HepG2 (cell line): Measurements from ENCODE around the gene TNFSF8. TPM values are rescaled to one million over a fixed set of nuclear protein-coding genes. Genes with fewer than 3 reads are reported as not detected.

Source experiments
- ATAC-seq: fragments of 200-7000 bp; cut with Tn5 transposase; 3 replicates; pipeline ENCODE4 v1.9.1; 2020; ENCODE audit warnings: mild to moderate bottlenecking, moderate library complexity
- BruUV-seq: library from RNA; stranded (reverse); fragments of 400-500 nt; replicated peaks from 2 replicates; lab custom pipeline; 2021; lab: Mats Ljungman, UMichigan
- CTCF ChIA-PET: fragments of 300-600 bp; formaldehyde crosslinking; extraction: SDS; loops from one replicate; lab custom pipeline; 2021; ENCODE audit warnings: low total read pairs, inconsistent platforms, low intra/inter-chr PET ratio; lab: Yijun Ruan, JAX
- POLR2A ChIA-PET: fragments of 350-600 bp; sonication (Branson Sonifier 250); formaldehyde crosslinking; loops from one replicate; lab custom pipeline; 2020; ENCODE audit warnings: antibody characterized with exemption, inconsistent platforms; lab: Yijun Ruan, JAX
- DNase-seq: peaks from one replicate; pipeline ENCODE4 v3.0.0-alpha.2; 2015; ENCODE audit warnings: low spot score
- FAIRE-seq: peaks from 3 replicates; lab custom pipeline; 2011; peaks lifted over from hg19 to GRCh38; lab: Jason Lieb, UNC
- H2AFZ ChIP-seq: one replicate; pipeline ENCODE4 v1.6.1; 2011; ENCODE audit warnings: low read length, inconsistent platforms
- H3K27ac ChIP-seq: fragments of 300-600 bp; 3 replicates; pipeline ENCODE4 v1.8.0; 2011; ENCODE audit warnings: mixed run types, mild to moderate bottlenecking, mixed read lengths, low read length, inconsistent platforms; ENCODE audit not compliant: insufficient read depth; ENCODE audit errors: extremely low read length
- H3K27me3 ChIP-seq, 2 experiments: fragments of 200-600 bp in 1 of 2; 2 replicates in 1 of 2; 3 replicates in 1 of 2; pipeline versions ENCODE4 v1.6.0 to v1.8.0; 2011; ENCODE audit warnings: low read length in 2 of 2, mild to moderate bottlenecking in 2 of 2, moderate library complexity in 2 of 2, inconsistent platforms in 1 of 2; ENCODE audit not compliant: insufficient read depth in 2 of 2, control insufficient read depth in 1 of 2
- H3K36me3 ChIP-seq, 2 experiments: fragments of 200-600 bp in 1 of 2; replicated peaks in 1 of 2; 2 replicates in 1 of 2; 3 replicates in 1 of 2; pipeline versions ENCODE4 v1.5.1 to v1.8.0; 2011; ENCODE audit warnings: low read length in 2 of 2, inconsistent platforms in 1 of 2; ENCODE audit not compliant: insufficient read depth in 2 of 2, control insufficient read depth in 1 of 2
- H3K4me1 ChIP-seq: 2 replicates; pipeline ENCODE4 v1.5.1; 2012; ENCODE audit warnings: low read length, inconsistent platforms; ENCODE audit not compliant: insufficient read depth
- H3K4me2 ChIP-seq: 2 replicates; pipeline ENCODE4 v1.6.0; 2011; ENCODE audit warnings: low read depth, low read length, inconsistent platforms
- H3K4me3 ChIP-seq, 3 experiments: fragments of 200-600 bp in 1 of 3; sonication (generic), shearing (Covaris generic) in 1 of 3; replicated peaks in 1 of 3; 2 replicates each; pipeline ENCODE4 v1.5.1; 2011 to 2016; ENCODE audit warnings: low read length in 3 of 3, inconsistent platforms in 2 of 3, low read depth in 2 of 3, mild to moderate bottlenecking in 2 of 3, control low read depth in 1 of 3, mixed read lengths in 1 of 3; ENCODE audit not compliant: insufficient read depth in 1 of 3
- H3K79me2 ChIP-seq: one replicate; pipeline ENCODE4 v1.6.1; 2011; ENCODE audit warnings: low read length, inconsistent platforms; ENCODE audit not compliant: insufficient read depth
- H3K9ac ChIP-seq: 2 replicates; pipeline ENCODE4 v1.6.0; 2011; ENCODE audit warnings: mild to moderate bottlenecking, low read depth, low read length, inconsistent platforms; ENCODE audit not compliant: insufficient read depth
- H3K9me3 ChIP-seq: 2 replicates; pipeline ENCODE4 v1.5.1; 2012; ENCODE audit warnings: mild to moderate bottlenecking, low read length
- H4K20me1 ChIP-seq: 2 replicates; pipeline ENCODE4 v1.6.0; 2011; ENCODE audit warnings: inconsistent platforms, mild to moderate bottlenecking, low read length, moderate library complexity; ENCODE audit not compliant: insufficient read depth
- FOXM1 ChIP-seq: sonication (generic); formaldehyde crosslinking; IDR thresholded peaks from 2 replicates; pipeline ENCODE4 v1.5.0; 2020; ENCODE audit warnings: missing genetic modification reagents
- GTF3A ChIP-seq: sonication (generic); formaldehyde crosslinking; conservative IDR thresholded peaks from 2 replicates; pipeline ENCODE4 v1.4.0; 2020; ENCODE audit warnings: mild to moderate bottlenecking, missing genetic modification reagents
- MBNL3 ChIP-seq: fragments of 250-450 bp; sonication (Bioruptor Pico); conservative IDR thresholded peaks from 2 replicates; pipeline ENCODE4 v1.8.0; 2022; ENCODE audit warnings: mild to moderate bottlenecking, inconsistent platforms
- ZNF570 ChIP-seq: sonication (generic); formaldehyde crosslinking; IDR thresholded peaks from 2 replicates; pipeline ENCODE4 v1.4.0; 2020; ENCODE audit warnings: mild to moderate bottlenecking, missing genetic modification reagents, borderline replicate concordance
- ZNF7 ChIP-seq: IDR thresholded peaks from 2 replicates; pipeline ENCODE4 v1.6.1; 2016; ENCODE audit warnings: missing biosample characterization, missing genetic modification reagents
- WGBS: methylation state at CpG from one replicate; pipeline ENCODE4 v1.1.6; 2017; ENCODE audit warnings: low lambda C conversion rate; 5-methylcytosine and 5-hydroxymethylcytosine counted together
- in situ Hi-C: cut with HindIII; loops from 2 replicates; pipeline ENCODE4 v1.10.0; 2017; ENCODE audit warnings: low pct_unique_long_range_greater_than_20kb; ENCODE audit not compliant: extremely low pct_ligation_motif_present
- intact Hi-C: fragments of 100-400 bp; cut with micrococcal nuclease; formaldehyde crosslinking; loops from one replicate; pipeline ENCODE4 v1.10.0; 2022; ENCODE audit not compliant: unreplicated experiment
- polyA plus RNA-seq, 8 experiments: library from polyadenylated mRNA; depleted of rRNA in 3 of 8; stranded (reverse) in 7 of 8; unstranded in 1 of 8; fragments of >200 nt; fragmentation: Illumina TruSeq in 4 of 8; extraction: Trizol in 4 of 8; gene quantifications; 2 replicates each; pipeline versions ENCODE4 v1.2.1 to v1.2.3, GENCODE V29; 2011 to 2016; ENCODE audit warnings: low read depth in 4 of 8, missing spikeins in 1 of 8, mixed read lengths in 1 of 8; ENCODE audit not compliant: insufficient read depth in 1 of 8
- total RNA-seq, 5 experiments: library from RNA; depleted of rRNA; stranded (reverse); fragments of >200 nt; fragmentation: Illumina TruSeq; extraction: Trizol; gene quantifications; 2 replicates each; pipeline ENCODE4 v1.2.3, GENCODE V29; 2016; ENCODE audit warnings: low read depth in 1 of 5
- TF ChIP-seq, protein P1 (sequence below): sonication (generic); formaldehyde crosslinking; IDR thresholded peaks from 2 replicates; pipeline ENCODE4 v1.5.0; 2020; ENCODE audit warnings: mild to moderate bottlenecking, missing genetic modification reagents, borderline replicate concordance
- TF ChIP-seq, protein P2 (sequence below): sonication (generic); formaldehyde crosslinking; IDR thresholded peaks from 2 replicates; pipeline ENCODE4 v1.4.0; 2020; ENCODE audit warnings: mild to moderate bottlenecking, missing genetic modification reagents
- TF ChIP-seq, protein P3 (sequence below): IDR thresholded peaks from 2 replicates; pipeline ENCODE4 v1.6.1; 2016; ENCODE audit warnings: low read depth, borderline replicate concordance

The TNFSF8 gene
- total and polyA plus RNA-seq, 2 of the 13 experiments (the other 11 are each of a cell fraction or from before 2014, with no cell fraction given) = not detected

DNA sequence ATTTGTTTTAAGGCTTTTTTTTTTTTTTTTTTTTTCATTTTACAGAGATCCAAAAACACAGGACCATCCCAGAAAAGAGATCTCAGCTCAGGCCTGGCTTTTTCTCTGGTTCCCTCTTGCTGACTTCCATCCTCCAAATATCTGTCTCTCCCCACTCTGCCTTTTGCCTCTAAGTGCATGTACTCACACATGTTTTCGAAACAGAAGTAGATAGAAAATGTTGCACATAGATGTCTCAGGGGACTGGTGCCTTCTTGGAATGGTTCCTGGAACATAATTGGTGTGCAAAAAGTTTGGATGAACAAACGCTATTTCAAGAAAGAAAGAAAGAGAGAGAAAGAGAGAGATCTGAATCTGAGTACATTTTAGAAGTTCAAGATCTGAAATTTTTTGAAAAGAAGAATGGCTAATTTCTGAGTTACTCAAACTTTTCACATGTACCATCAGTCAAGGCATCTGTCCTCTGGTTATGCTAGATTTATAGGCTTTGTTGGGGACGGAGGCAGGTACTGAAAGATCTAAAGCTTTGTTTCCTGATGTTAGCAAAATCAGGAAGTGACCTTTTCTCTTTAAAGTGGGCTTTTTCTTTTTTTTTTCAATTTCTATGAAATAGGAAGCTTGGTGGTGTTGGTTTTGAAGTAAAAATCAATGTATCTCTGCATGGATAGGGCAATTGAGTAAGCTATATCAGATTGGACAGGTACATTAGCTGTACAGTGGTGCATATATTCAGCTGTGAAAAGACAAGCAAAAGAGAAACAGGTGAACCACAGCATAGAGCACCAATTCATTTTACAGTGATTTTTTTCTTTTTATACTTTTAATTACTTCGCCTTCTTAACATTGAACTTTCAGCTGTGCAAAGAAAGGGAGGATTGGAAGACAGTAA, 8.5 kb upstream of the TNFSF8 start (continued):
- TF ChIP-seq, protein P1, sequence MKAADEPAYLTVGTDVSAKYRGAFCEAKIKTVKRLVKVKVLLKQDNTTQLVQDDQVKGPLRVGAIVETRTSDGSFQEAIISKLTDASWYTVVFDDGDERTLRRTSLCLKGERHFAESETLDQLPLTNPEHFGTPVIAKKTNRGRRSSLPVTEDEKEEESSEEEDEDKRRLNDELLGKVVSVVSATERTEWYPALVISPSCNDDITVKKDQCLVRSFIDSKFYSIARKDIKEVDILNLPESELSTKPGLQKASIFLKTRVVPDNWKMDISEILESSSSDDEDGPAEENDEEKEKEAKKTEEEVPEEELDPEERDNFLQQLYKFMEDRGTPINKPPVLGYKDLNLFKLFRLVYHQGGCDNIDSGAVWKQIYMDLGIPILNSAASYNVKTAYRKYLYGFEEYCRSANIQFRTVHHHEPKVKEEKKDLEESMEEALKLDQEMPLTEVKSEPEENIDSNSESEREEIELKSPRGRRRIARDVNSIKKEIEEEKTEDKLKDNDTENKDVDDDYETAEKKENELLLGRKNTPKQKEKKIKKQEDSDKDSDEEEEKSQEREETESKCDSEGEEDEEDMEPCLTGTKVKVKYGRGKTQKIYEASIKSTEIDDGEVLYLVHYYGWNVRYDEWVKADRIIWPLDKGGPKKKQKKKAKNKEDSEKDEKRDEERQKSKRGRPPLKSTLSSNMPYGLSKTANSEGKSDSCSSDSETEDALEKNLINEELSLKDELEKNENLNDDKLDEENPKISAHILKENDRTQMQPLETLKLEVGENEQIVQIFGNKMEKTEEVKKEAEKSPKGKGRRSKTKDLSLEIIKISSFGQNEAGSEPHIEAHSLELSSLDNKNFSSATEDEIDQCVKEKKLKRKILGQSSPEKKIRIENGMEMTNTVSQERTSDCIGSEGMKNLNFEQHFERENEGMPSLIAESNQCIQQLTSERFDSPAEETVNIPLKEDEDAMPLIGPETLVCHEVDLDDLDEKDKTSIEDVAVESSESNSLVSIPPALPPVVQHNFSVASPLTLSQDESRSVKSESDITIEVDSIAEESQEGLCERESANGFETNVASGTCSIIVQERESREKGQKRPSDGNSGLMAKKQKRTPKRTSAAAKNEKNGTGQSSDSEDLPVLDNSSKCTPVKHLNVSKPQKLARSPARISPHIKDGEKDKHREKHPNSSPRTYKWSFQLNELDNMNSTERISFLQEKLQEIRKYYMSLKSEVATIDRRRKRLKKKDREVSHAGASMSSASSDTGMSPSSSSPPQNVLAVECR (CRISPR knock-in tag) = no peak
- TF ChIP-seq FOXM1 (CRISPR knock-in tag) = no peak
- TF ChIP-seq ZNF7 (CRISPR knock-in tag) = no peak
- no peak for TF ChIP-seq MBNL3 (CRISPR knock-in tag)
- TF ChIP-seq, protein P2, sequence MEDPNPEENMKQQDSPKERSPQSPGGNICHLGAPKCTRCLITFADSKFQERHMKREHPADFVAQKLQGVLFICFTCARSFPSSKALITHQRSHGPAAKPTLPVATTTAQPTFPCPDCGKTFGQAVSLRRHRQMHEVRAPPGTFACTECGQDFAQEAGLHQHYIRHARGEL = no peak
- TF ChIP-seq GTF3A (CRISPR knock-in tag) = no peak

DNA sequence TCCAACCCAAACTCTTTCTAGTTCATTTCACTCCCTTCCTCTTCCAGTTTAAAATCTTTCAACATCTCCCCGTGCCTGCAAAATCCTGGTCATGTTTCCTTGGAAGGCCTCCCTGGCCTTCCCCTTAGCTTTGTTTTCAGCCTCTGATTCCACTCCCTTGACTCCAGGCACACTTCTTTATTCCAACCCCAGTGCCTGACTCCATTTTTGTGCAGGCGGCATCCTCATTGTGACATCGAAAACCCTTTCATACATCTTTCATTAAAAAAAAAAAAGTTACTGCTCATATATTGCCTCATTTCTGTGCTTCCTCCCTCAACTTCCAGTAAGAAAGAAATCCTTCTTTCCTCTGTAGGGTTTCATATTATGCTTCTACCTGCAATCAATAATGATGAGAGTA, 7.1 kb upstream of the TNFSF8 start:
- intact Hi-C loops (no loop called here), in situ Hi-C loops (no loop called here)
- no peak for ATAC-seq
- Histone ChIP-seq H3K27me3 (peaks cover 0 to 7% of the 10 kb centered on the region in 2 experiments; a peak in 3 of 5 replicates), H4K20me1 (no peaks in the 10 kb centered on the region), H3K36me3 (no peaks in the 10 kb centered on the region), H3K27ac (no peak overlapping the region), H3K4me1 (no peaks in the 10 kb centered on the region), H3K9me3 (no peaks in the 10 kb centered on the region), H2AFZ (no peak overlapping the region), H3K4me2 (no peak overlapping the region), H3K9ac (no peak overlapping the region), H3K79me2 (no peaks in the 10 kb centered on the region), H3K4me3 (no peak overlapping the region)
- no peak for TF ChIP-seq ZNF570 (CRISPR knock-in tag)
- TF ChIP-seq, protein P3, sequence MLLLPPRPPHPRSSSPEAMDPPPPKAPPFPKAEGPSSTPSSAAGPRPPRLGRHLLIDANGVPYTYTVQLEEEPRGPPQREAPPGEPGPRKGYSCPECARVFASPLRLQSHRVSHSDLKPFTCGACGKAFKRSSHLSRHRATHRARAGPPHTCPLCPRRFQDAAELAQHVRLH (CRISPR knock-in tag) = no peak
- POLR2A ChIA-PET = no interaction called here
- FAIRE-seq = no peak
- DNase-seq = no peak
- 46% methylated on average over 3 of the region's 3 CpGs for WGBS
- BruUV-seq = no TSS peak
- CTCF ChIA-PET = no interaction called here
